A673 (cell line): ENCODE measurements around the gene RASA3. TPM values are rescaled to one million over a fixed set of nuclear protein-coding genes. Genes with fewer than 3 reads are reported as not detected.

Source experiments
- BruUV-seq: library from RNA; stranded (reverse); fragments of 400-500 nt; replicated peaks from 2 replicates; lab custom pipeline; 2021; lab: Mats Ljungman, UMichigan
- CTCF ChIA-PET: fragments of 300-600 bp; sonication (Branson Sonifier 250); formaldehyde crosslinking; loops from one replicate; lab custom pipeline; 2022; ENCODE audit warnings: antibody characterized with exemption; lab: Charles Lee
- POLR2A ChIA-PET: fragments of 300-600 bp; sonication (Branson Sonifier 250); formaldehyde crosslinking; loops from one replicate; lab custom pipeline; 2022; ENCODE audit warnings: antibody characterized with exemption; ENCODE audit not compliant: low non-redundant PET; lab: Charles Lee
- DNase-seq: peaks from one replicate; pipeline ENCODE4 v3.0.0-alpha.2; 2015; ENCODE audit warnings: low spot score
- H3K27ac ChIP-seq: fragments of 200-600 bp; sonication (generic); 2 replicates; pipeline ENCODE4 v1.5.1; 2016; ENCODE audit warnings: mixed run types, low read depth, mild to moderate bottlenecking, mixed read lengths, antibody characterized with exemption, low read length; ENCODE audit not compliant: poor library complexity, severe bottlenecking
- H3K27me3 ChIP-seq: fragments of 200-600 bp; sonication (generic); replicated peaks from 2 replicates; pipeline ENCODE4 v1.6.1; 2017; ENCODE audit warnings: mixed run types, low read depth, mild to moderate bottlenecking, mixed read lengths, antibody characterized with exemption, low read length; ENCODE audit not compliant: insufficient read depth, poor library complexity
- H3K36me3 ChIP-seq: fragments of 200-600 bp; sonication (generic); 2 replicates; pipeline ENCODE4 v1.6.1; 2016; ENCODE audit warnings: mixed run types, mild to moderate bottlenecking, mixed read lengths, antibody characterized with exemption, low read length; ENCODE audit not compliant: insufficient read depth, poor library complexity, severe bottlenecking
- H3K4me1 ChIP-seq: fragments of 200-600 bp; sonication (generic); 2 replicates; pipeline ENCODE4 v1.6.1; 2017; ENCODE audit warnings: mixed run types, mild to moderate bottlenecking, mixed read lengths, antibody characterized with exemption, low read length; ENCODE audit not compliant: insufficient read depth, poor library complexity, severe bottlenecking
- H3K4me3 ChIP-seq: fragments of 200-600 bp; sonication (generic); 2 replicates; pipeline ENCODE4 v1.5.1; 2016; ENCODE audit warnings: low read depth, mixed run types, mild to moderate bottlenecking, mixed read lengths, low read length; ENCODE audit not compliant: poor library complexity, severe bottlenecking
- H3K9me3 ChIP-seq: fragments of 200-600 bp; sonication (generic); 2 replicates; pipeline ENCODE4 v1.6.1; 2016; ENCODE audit warnings: mixed run types, low read depth, mild to moderate bottlenecking, mixed read lengths, antibody characterized with exemption, low read length; ENCODE audit not compliant: poor library complexity, severe bottlenecking
- EZH2 ChIP-seq: fragments of 200-600 bp; sonication (generic); IDR thresholded peaks from 2 replicates; pipeline ENCODE4 v1.6.1; 2017; ENCODE audit warnings: borderline replicate concordance, low read depth, mild to moderate bottlenecking, mixed read lengths, antibody characterized with exemption, low read length; ENCODE audit not compliant: poor library complexity, severe bottlenecking
- intact Hi-C: fragments of 100-400 bp; cut with micrococcal nuclease; formaldehyde crosslinking; loops from one replicate; pipeline ENCODE4 v1.10.0; 2022; ENCODE audit not compliant: unreplicated experiment
- total RNA-seq: library from RNA; stranded (reverse); gene quantifications from 2 replicates; pipeline ENCODE4 v1.2.3, GENCODE V29; 2021
- TF ChIP-seq, protein P1 (sequence below): fragments of 300-800, 200-600 bp; sonication (generic); conservative IDR thresholded peaks from 2 replicates; pipeline ENCODE4 v1.5.1; 2017; ENCODE audit warnings: low read depth, mild to moderate bottlenecking, antibody characterized with exemption, low read length, moderate library complexity, mixed read lengths

RASA3 gene
- total RNA-seq, 1 experiment from 2014 or later: 22.1 TPM

DNA sequence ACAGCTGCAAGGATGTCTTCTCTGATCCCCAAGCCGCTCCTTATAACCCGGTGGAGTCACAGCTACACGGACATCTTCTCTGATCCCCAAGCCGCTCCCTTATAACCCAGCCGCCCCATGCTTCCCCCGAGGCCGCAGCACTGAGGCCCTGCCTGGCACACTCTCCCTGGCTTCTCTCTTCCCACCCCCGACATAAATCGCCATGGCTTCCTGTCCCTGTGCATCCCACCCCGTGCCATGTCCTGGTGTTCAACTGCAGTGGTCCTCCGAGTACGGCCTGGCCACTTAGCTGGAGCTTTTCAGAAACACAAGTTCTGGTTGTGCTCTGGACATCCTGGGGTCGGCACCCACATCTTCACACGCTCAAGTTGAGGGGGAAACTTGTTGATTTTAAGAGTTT lies 60.4 kb downstream of the RASA3 start:
- no peak for DNase-seq

DNA sequence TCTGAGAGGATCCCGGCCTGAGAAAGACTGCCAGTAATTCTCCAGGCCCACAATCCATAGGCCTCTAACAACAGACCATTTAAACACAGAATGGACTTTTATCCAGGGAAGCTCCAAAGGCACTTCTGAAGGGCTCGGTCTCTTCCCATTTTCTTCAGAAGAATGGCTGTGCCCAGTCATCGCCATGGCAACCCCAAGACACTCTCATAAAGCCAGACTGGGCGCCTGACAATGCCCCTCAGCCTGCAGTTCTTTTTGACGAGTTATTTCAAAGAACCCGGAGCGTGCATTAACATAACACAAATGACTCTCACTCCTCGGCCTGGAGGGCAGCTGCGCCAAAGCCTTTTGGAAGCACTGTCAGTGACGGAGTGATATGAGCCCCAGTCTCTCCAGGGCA lies 61.0 kb downstream of the RASA3 start:
- TF ChIP-seq, protein P1, sequence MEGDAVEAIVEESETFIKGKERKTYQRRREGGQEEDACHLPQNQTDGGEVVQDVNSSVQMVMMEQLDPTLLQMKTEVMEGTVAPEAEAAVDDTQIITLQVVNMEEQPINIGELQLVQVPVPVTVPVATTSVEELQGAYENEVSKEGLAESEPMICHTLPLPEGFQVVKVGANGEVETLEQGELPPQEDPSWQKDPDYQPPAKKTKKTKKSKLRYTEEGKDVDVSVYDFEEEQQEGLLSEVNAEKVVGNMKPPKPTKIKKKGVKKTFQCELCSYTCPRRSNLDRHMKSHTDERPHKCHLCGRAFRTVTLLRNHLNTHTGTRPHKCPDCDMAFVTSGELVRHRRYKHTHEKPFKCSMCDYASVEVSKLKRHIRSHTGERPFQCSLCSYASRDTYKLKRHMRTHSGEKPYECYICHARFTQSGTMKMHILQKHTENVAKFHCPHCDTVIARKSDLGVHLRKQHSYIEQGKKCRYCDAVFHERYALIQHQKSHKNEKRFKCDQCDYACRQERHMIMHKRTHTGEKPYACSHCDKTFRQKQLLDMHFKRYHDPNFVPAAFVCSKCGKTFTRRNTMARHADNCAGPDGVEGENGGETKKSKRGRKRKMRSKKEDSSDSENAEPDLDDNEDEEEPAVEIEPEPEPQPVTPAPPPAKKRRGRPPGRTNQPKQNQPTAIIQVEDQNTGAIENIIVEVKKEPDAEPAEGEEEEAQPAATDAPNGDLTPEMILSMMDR: no peak
- CTCF ChIA-PET: no interaction called here
- H3K9me3 ChIP-seq: no peaks in the 10 kb centered on the region
- no peaks in the 10 kb centered on the region for H3K27me3 ChIP-seq
- no TSS peak for BruUV-seq
- DNase-seq: no peak
- H3K27ac ChIP-seq: no peak overlapping the region
- intact Hi-C loops: no loop called here
- no peaks in the 10 kb centered on the region for H3K36me3 ChIP-seq
- H3K4me1 ChIP-seq: peaks cover 5% of the 10 kb centered on the region
- POLR2A ChIA-PET: interaction anchor here (0.6 kb wide), 1 partner anchor 47 kb away, joined by 3 read pairs; no protein-coding TSS in a partner anchor
- no peak overlapping the region for H3K4me3 ChIP-seq

More for the DNA sequence above, 60.4 kb downstream of the RASA3 start:
- Histone ChIP-seq H3K9me3 (no peaks in the 10 kb centered on the region), H3K27me3 (no peaks in the 10 kb centered on the region), H3K4me3 (no peak overlapping the region), H3K27ac (no peak overlapping the region), H3K36me3 (no peaks in the 10 kb centered on the region), H3K4me1 (peaks cover 5% of the 10 kb centered on the region)
- TF ChIP-seq, protein P1: no peak
- TF ChIP-seq EZH2: no peak
- intact Hi-C loops: no loop called here
- BruUV-seq: no TSS peak
- ChIA-PET CTCF (no interaction called here), POLR2A (interaction anchor here (0.6 kb wide), 1 partner anchor 46 kb away, joined by 3 read pairs; no protein-coding TSS in a partner anchor)

DNA sequence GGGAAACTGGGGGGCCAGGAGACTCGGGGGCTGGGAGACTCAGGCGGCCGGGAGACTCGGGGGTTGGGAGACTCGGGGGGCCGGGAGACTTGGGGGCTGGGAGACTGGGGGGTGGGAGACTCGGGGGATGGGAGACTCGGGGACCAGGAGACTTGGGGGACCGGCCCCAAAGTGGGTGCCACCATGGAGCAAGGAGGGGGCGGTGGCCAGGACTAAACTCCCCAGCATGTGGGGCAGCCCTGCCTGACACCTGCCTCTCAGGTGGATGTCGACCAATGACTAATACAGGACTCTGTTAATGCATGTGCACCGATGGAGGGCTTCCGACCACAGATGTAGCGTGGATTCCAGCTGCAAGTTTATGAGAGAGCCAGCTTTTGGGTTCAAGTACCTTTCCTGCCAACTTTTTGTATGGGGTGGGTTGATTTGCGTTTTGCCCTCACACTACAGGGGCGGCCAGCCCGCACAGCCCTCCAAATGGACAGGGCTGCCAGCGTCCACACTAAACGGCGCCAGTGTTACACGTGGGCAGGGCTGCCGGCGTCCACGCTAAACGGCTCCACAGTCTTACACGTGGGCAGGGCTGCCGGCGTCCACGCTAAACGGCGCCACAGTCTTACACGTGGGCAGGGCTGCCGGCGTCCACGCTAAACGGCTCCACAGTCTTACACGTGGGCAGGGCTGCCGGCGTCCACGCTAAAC lies 62.2 kb downstream of the RASA3 start:
- H3K4me1 ChIP-seq: peaks cover 11% of the 10 kb centered on the region
- H3K27ac ChIP-seq: no peak overlapping the region
- BruUV-seq: no TSS peak
- TF ChIP-seq, protein P1: no peak
- TF ChIP-seq EZH2: no peak
- no peaks in the 10 kb centered on the region for H3K27me3 ChIP-seq
- no peaks in the 10 kb centered on the region for H3K36me3 ChIP-seq
- POLR2A ChIA-PET: no interaction called here
- H3K4me3 ChIP-seq: no peak overlapping the region
- intact Hi-C loops: no loop called here
- no peak for DNase-seq
- H3K9me3 ChIP-seq: no peaks in the 10 kb centered on the region
- CTCF ChIA-PET: no interaction called here
